Measurements from ENCODE around the gene CHCHD6.

DNA sequence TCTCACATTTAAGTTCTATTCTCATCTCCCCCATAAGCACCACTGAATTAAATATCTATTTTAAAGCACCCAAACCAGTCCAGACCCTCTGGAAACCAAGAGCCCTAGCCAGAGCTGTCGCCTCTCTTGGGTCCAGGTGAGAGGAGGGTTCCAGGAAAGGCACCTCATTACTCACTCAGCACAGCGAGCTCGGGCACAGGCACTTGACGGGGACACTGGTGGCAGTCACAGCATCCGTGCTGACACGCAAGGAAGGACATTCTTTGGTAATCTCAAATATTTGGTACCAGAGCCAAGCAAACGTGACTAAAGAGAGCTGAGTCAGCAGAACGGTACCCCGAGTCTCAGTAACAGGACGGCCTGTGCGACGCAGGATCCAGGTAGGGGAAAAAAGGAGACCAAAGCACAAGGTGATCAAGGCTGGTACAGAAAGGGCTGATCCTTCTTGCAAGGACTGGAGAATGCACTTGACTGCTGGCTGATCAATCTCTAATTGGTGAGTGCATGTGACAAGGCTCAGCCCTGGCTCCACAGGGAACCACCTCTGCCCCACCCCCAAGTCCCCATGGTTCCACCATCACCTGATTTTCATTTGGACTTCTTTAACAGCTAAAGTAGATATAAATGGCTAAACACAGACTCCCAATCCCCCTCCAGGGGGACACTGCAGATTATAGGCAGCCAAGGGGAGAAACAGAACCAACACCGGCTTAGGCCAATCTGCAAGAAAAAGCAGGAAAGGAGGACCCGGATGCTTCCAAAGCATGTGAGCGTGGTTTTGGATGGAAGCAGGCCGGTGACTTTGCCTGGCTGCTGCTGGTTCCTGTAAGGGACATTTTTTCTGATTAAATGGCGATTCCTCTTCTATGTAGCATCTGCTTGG is 61.4 kb downstream of the CHCHD6 start:
- TF ChIP-seq, protein P1, sequence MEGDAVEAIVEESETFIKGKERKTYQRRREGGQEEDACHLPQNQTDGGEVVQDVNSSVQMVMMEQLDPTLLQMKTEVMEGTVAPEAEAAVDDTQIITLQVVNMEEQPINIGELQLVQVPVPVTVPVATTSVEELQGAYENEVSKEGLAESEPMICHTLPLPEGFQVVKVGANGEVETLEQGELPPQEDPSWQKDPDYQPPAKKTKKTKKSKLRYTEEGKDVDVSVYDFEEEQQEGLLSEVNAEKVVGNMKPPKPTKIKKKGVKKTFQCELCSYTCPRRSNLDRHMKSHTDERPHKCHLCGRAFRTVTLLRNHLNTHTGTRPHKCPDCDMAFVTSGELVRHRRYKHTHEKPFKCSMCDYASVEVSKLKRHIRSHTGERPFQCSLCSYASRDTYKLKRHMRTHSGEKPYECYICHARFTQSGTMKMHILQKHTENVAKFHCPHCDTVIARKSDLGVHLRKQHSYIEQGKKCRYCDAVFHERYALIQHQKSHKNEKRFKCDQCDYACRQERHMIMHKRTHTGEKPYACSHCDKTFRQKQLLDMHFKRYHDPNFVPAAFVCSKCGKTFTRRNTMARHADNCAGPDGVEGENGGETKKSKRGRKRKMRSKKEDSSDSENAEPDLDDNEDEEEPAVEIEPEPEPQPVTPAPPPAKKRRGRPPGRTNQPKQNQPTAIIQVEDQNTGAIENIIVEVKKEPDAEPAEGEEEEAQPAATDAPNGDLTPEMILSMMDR (IDR thresholded peaks at IDR 0.05): no peak
- TF ChIP-seq POLR2A (IDR thresholded peaks at IDR 0.05): no peak
